Bone marrow (tissue), 2 donors: Measurements from ENCODE around the gene DENND4A.
"Not testable (repeated sequence)": the region's sequence is repeated elsewhere in the genome, so short reads cannot be mapped to it uniquely, and the experiment has no call there.

Source experiments
- DNase-seq, 2 donors: peaks; one replicate each; lab custom pipeline; 2025; lab: John Stamatoyannopoulos, UW

The DENND4A gene

GRCh38 chr15:65757256-65757655 is 34.8 kb downstream of the DENND4A start:
- no peak for DNase-seq

- DNase-seq: no peak
Measured at GRCh38 chr15:65752151-65752700, 39.9 kb downstream of the DENND4A start.

DNA sequence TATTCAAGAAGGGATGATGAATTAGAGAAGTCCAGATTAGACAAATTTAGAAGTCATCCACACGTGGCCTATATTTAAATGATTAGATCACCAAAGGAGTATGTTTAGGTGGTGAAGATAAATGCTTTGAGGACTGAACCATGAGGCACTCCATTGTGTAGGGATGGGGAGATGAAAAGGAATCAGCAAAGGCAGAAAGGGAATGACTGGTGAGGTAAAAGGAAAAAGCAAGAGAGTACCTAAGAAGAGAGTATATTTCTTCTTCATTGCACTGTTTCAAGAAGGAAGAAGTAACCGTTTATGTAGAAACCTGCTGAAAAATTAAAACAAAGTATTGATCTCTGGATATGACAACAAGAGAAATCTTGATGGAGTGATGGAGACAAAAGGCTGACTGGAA is 40.7 kb downstream of the DENND4A start:
- DNase-seq: no peak

GRCh38 chr15:65747265-65747664 is 44.8 kb downstream of the DENND4A start:
- no peak for DNase-seq

DNA sequence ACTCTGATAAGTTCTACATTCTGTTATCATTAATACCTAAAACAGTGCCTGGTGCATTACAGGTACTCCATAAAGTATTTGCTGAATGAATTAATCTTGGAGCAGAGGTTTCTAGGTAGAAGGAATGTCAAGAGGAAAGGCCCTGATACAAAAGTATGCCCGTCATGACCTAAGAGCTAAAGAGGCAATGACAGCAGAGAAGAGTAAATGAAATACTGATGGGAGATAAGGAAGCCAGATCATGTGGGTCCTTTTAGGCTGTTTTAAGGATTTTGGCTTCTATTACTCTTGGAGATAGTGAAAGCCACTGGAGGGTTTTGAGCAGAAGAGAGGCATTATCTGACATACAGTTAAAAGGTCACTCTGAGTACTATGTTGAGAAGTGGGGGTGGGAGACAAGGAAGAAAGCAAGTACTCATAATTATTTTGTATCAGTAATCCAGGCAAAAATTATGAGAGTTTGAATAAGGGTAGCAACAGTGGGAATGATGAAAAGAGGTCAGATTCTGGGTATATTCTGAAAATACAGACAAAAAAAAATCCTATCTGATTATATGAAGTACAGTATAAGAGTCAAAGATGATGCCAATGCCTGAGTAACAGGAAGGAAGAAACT is 48.3 kb downstream of the DENND4A start:
- DNase-seq: no peak

DNA sequence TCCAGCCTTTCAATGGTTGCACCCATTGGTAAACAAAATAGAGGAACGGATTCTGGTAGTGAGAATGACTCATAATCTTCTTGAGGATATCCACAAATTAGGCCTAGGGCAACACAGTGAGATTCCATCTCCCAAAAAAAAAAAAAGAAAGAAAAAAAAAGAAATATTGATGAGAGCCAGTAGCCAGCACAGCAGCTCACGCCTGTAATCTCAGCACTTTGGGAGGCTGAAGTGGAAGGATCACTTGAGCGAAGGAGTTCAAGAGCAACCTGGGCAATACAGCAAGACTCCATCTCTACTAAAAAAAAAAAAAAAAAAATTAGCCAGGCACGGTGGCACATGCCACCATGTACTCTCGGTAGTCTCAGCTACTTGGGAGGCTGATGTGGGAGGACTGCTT is 51.9 kb downstream of the DENND4A start:
- DNase-seq: no peak

DNA sequence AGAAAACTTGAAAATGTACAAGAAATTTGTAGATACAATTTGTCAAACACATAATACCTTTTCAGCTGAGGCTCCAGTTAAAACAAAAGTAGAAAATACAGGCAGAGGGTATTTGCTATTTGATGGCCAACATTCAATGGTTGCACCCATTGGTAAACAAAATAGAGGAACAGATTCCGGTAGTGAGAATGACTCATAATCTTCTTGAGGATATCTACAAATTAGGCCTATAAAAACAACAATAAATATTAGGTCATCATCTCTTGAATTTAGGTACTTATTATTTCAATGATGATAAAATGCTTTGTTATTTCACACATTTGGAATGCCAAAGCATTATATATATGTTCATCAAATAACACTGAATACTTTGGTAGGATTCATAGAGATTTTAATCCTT is 53.4 kb downstream of the DENND4A start:
- no peak for DNase-seq

DNA sequence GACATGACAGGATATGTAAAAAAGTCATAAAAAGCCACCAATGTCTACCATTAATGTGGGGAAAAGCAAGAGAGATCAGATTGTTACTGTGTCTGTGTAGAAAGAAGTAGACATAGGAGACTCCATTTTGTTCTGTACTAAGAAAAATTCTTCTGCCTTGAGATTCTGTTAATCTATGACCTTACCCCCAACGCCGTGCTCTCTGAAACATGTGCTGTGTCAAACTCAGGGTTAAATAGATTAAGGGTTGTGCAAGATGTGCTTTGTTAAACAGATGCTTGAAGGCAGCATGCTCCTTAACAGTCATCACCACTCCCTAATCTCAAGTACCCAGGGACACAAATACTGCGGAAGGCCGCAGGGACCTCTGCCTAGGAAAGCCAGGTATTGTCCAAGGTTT is 58.5 kb downstream of the DENND4A start:
- DNase-seq: not testable (repeated sequence)

DNA sequence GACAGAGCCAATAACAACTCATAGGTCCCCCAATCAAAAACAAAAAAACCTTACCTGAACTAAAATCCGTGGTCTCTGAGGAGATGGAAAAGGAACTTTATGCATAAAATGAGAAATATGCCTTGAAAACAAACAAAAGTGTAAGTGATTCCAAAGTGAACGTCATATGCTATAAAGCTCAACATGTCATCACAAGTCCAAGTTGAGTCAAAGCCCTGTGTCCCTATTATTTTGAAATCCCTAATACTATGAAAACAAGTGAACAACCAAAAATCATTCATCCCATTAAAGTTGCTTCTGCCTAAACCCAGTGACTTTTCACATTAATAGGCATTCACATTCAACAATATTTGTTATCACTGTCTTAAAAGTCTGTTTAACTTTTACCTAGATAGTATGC is 59.4 kb downstream of the DENND4A start:
- no peak for DNase-seq

DNA sequence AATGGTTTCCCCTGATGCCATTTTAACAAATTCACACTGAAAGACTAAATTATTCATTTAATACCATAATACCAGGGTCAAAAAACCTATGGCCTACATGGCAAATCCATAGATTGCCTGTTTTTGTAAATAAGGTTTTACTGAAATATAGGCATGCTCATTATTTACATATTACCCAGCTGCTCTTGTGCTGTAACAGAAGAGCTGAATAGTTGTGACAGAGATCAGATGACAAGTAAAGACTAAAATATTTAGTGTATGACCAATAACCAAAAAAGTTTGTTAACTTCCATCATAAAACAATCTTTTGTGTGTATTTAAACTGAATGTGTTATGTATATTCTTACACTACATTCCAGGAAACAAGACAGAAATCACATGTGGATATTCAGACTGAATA is 60.2 kb downstream of the DENND4A start:
- no peak for DNase-seq

DNA sequence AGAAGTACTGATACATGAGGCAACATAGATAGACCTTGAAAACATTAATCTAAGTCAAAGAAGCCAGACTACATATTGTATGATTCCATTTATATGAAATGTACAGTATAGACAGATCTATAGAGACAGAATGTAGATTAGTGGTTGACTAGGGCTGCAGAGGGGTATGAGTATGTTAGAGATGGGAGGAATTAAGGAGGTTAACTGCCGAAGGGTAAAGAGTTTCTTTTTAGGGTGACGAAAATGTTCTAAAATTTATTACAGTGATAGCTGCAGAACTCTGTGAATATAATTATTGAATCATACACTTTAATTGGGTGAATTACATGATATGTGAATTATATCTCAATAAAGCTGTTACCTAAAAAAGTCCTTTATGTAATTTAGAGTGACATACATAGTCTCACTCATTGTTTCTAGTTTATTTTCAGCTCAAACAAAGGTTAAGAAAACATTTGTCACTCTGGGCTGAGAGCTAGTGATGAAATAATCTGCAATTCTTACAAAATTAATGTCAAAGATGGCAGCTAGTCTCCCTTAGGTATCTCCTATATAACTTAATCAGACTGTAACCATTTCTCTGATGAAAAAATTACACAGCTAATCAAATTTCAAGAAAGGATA is 61.4 kb downstream of the DENND4A start:
- no peak for DNase-seq

DNA sequence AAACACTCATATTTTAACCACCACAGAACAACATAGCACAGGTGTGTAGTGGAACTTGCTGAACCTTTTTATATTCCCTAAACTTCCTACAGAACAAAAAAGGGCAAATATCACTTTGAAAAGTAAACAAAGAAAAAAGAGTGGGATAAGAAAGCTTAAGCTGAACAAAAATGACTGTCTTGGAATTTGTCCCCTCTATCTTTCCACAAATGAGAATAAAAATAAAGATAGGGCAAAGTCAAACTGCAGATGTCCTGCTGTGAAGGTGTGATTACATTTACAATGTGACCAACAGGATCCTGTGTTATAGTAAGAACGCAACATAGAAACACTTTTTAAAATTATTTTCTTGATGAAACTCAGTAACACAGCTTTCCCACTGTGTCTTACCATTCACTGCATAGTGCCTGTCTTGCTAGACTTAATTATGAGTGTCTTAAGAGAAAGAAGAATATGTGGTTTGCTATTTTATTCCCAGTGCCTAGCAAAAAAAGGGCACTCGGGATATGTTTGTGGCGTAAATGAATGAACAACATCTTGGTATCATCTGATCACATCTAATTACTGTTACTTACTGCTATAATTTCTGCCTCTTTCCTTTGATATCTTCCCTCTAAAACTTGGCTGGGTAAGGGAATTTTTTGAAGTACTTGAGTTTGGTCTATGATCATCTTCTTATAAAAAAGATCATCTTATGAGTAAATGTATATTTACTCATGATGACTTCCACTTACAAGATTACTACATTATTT is 67.5 kb downstream of the DENND4A start:
- DNase-seq: no peak

- DNase-seq: no peak
Measured at GRCh38 chr15:65723876-65724275, 68.2 kb downstream of the DENND4A start.

GRCh38 chr15:65722191-65722590 is 69.9 kb downstream of the DENND4A start:
- DNase-seq: no peak

GRCh38 chr15:65712415-65712814 is 79.7 kb downstream of the DENND4A start:
- DNase-seq: no peak

DNA sequence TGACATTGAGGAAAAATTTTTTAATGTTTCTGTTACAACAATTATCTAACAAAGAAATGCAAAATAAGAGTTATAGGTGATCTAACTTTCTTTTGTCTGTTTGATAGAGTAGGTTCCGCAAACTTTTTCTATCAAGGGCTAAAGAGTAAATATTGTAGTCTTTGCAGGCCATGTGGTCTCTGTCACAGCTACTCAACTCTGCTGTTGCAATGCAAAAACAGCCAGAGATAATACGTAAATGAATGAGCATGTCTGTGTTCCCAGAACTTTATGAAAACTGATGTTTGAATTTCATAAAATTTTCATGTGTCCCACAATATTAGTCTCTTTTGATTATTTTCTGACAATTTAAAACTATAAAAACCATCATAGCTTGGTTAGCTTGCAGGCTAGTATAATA is 97.0 kb downstream of the DENND4A start:
- DNase-seq: no peak

DNA sequence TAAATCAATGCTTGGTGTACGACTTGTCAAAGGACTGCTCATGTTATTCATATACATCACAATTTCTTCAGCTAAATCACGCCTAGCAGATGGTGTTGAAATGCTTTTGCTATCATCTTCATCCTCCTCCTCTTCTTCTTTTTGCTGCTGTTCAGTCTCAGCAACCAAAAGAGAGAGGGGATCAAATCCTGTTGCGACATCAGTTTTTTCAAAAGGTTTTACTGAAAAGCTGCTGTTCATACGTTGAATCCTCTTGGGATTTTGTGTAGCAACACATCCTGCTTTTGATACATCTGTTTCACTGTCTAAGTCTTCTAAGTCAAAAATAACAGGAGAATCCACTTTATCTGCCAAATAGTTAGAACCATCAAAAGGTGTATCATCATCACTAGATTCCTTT is 101.3 kb downstream of the DENND4A start:
- no peak for DNase-seq

DNA sequence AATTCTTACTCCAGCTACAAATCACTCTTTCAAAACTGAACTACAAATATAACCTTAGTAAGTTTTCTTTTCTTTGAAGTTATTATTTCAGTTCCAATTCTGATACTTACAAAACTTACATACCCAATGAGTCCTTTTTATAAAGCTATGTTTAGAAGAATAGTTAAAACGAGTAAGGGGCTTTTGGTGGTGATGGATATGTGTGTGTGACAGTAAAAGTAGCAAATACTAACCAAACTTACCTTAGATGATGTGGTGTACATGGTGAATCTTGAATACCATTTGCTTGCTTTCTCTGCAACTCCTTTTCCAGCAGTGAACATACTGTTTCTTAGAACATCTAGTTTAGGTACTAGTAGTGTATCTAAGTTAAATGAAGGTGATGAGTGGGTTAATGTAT is 101.9 kb downstream of the DENND4A start:
- DNase-seq: no peak

GRCh38 chr15:65688462-65688861 is 103.6 kb downstream of the DENND4A start:
- DNase-seq: no peak

DNA sequence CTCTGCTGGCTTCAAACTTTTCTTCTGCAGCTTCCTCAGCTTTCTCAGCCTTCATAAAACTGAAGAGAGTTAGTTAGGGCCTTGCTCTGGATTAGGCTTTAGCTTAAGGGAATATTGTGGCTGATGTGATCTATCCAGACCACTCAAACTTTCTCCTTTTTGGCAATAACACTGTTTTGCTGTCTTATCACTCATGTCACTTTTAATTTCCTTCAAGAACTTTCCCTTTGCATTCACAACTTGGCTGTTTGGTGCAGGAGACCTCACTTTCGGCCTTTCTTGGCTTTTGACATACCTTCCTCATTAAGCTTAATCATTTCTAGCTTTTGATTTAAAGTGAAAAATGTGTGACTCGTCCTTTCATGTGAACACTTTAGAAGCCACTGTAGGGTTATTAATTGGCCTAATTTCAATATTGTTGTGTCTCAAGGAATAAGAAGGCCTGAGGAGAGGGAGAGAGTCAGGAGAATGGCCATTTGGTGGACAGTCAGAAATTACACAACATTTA is 109.6 kb downstream of the DENND4A start:
- no peak for DNase-seq

GRCh38 chr15:65680544-65680943 is 111.5 kb downstream of the DENND4A start:
- DNase-seq: no peak

DNA sequence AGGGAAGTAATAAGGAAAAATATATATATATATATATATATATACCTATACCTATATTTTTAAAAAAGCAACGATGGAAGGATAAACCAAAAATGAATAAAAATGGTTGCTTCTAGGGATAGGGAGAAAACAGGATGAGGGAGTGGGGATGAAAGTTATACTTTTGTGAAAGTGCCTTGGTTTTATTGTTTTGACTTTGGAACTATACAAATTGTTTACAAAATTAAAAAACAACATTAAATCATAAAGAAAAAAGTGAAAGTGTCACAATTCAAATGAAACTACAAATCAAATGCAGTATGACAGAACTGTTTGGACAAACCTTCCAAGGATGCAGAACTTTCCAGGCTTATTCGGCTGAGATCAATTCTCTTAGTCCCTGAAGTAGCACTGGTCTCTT is 116.0 kb downstream of the DENND4A start:
- no peak for DNase-seq

DNA sequence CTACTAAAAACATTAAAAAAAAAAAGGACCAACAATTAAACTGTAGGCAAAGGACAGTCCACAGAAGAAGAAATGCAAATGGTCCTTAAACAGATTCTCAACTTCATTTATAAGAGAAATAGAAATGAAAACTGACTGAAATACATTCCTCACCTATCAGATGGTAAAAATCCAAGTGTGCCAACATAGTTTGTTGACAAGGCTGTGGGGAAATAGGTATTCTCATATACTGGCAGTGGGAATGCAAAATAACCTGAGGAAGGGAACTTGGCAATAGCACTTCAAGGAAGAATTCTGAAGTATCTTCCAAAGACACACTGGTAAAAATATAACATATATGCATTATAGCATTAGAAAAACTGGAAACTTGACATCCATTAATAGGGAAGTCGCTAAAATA is 116.5 kb downstream of the DENND4A start:
- DNase-seq: no peak
